HUDEP-2 (cell line): ENCODE results near the gene C3orf18.

ENCODE experiments used
- DNase-seq, 76 experiments: peaks; one replicate each; lab custom pipeline; 2025; ENCODE audit not compliant: unreplicated experiment in 76 of 76; lab: John Stamatoyannopoulos, UW

Gene C3orf18

DNA sequence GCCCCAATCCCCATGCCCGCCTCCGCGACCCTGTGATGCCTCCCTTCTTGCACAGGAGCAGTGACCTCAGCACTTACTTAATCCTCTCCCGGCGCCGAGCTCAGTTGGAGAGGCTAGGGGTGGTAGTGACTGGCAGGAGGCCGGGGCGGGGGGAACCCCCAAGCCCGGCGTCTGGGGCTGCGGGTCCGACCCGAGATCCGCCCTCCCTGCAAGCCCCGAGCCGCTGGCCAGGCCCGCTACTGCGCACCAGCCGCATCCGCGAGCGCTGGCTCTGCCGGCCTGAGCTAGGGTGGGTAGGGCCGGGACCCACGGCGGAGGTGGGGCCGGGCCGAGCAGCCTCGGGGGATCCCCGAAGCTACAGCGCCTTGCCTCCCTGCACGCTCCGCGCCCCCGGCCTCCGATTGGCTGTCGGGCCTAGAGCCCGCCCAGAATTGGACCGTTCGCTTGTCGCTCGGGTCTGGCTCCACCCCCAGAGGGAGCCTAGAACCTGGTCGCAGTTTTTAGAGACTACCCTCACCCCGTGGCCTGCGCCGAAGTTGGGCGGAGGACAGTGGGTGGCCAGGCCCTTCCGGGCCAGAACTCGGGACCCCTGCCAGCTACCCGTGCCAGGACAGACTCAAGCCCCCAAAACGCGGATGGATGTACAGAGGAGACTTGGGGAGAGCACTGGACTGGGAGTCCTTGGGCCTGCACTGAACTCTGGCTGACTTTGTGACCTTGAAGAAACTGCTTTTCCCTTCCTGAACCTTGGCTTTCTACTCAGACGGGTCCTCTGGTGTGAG, at the start of gene C3orf18:
C3orf18 (minus strand) TSS at position 362 of the 782 bp plus-strand sequence. CDS start 2,048 bp downstream, outside the sequence.
- DNase-seq: peak in 74 of 76 experiments; percentile 26 to 91 (median 81)

DNA sequence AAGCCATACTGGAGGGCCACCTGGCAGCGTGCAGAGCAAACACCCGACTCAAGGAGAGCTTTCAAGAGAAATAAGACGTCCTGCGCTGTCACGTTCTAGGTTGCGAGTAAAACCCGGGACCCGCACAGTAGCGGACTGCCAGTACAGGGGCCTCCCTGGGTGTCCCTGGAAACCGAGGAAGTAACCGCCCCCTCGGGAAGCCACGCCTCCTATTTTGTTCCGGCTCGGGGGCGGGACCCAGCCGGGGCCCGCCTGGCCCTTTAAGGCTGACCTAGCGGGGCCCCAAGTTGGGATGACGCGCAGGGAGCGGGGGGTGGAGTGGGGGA, 49.2 kb upstream of the C3orf18 start:
- peak in 73 of 76 experiments; percentile 40 to 95 (median 86) for DNase-seq

DNA sequence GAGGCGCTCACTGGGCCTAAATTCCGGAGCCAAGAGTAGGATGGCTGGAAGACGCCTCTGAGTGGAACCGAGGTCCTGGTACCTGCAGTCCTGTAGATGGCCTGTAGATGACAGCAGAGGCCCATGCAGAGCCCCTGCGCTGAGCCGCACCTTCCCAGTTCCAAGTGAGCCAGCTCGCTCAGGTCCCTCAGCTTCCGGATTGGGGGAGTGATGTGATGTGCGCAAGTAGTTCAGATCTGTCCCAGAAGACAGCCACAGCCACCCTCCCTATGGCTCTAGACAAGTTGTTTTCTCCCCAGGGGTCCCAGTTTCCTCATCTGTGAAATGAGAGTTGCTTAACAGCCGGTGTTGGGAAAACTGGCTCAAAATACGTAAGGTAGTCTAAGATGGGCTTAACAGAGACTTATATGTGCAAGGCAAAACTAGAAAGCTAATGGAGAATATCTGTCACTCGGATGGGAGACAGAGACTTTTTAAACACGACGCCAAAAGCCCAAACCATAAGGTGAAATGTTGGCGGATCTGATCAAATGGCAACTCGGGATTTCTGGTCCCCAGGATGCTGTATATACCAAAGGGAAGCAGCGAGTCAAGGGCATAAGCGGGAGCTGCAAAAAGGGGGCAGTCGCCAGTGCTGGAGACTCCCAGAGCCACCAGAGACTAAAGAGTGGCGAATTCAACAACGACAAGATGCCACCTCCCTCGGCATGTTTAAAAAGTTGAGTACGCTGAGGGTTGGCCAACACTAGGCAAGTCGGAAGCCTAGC, 48.6 kb upstream of the C3orf18 start:
- peak in 72 of 76 experiments; percentile 24 to 86 (median 69) for DNase-seq

DNA sequence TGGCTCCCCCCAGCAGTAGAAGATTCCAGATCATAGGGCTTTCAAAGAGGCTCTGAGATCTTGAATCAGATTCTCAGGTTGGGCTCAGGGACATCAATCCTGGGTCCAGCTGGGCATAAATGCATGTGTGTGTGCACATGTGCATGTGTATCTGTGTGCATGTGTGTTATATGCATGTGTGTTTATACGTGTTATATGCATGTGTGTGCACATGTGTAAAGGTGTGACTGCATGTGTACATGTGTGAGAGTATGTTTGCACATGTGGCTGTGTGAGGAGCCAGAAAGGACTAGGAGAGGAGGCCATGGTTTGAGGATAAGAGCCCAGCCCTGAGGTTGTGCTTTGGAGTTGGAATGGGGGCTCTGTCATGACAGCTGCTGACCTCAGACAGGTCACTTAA, 47.6 kb upstream of the C3orf18 start:
- DNase-seq: no peak

- DNase-seq: peak in 1 of 76 experiments; percentile 45
These were observed 45.7 kb upstream of the C3orf18 start for GRCh38 chr3:50612970-50613846.

- DNase-seq: peak in 74 of 76 experiments; percentile 40 to 92 (median 78)
These were observed 44.8 kb upstream of the C3orf18 start for GRCh38 chr3:50612234-50612882.

DNA sequence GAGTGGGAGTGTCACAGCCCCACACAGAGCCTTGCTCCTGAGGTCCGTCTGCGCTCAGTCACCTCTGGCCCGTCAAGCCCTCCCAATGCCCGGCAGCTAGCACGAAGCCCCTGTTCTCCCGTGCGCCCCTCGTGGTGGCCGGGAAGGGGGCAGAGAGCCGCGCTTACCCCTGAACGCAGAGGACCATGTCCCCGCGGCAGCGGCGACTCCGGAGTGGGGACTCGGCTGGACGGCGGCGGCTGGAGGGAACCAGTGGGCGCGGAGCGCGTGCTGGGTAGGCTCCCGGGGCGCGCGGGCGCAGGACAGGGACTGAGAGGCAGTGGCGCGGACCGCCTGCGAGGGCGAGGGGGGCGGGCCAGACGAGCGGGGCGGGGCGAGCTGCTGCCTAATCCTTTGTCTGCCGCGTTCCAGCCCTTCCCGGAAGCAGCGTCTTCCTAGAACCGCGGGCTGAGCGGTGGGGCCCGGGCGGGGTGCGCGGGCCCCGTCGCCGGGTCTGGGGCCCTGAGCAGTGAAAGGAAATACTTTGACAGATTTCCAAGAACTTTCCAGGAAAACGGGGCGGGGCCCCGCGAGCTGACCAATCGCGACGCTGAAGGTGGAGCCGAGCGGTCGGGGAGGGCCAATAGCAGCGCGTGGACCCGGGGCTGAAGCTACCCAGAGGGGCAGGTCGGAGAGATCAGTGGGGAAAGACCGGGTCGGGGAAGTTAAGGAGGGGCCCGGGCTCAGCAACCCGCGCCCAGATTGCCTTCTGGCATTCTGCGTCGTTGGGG, 44.1 kb upstream of the C3orf18 start, which contains the start of gene CISH:
CISH (minus strand) TSS at position 311 of the 770 bp plus-strand sequence; CDS start at position 187, 124 bp downstream.
- DNase-seq: peak in 75 of 76 experiments; percentile 94 to 100 (median 99)

DNA sequence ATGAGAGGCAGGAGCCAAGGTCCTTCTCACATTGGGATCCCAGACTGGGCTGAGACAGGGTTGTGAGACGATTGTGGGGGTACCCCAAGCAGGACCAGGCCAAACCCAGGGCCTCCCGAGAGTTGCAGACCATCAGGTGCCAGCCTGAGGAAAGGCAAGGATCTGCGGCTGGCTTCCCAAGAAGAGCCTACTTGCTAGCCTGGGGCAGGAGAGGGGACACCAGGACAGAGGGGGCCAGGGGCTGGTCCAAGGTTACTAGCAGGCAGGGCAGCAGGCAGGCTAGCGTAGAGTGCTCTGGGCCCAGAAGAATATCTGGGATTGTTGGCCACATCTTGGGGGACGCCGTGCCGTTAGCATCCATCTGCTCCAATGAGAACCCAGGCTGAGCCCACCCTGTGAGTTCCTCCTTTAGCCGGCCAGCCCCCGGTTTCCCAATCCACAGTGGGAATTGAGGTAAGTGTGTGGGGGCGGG, 43.5 kb upstream of the C3orf18 start:
- DNase-seq: no peak

DNA sequence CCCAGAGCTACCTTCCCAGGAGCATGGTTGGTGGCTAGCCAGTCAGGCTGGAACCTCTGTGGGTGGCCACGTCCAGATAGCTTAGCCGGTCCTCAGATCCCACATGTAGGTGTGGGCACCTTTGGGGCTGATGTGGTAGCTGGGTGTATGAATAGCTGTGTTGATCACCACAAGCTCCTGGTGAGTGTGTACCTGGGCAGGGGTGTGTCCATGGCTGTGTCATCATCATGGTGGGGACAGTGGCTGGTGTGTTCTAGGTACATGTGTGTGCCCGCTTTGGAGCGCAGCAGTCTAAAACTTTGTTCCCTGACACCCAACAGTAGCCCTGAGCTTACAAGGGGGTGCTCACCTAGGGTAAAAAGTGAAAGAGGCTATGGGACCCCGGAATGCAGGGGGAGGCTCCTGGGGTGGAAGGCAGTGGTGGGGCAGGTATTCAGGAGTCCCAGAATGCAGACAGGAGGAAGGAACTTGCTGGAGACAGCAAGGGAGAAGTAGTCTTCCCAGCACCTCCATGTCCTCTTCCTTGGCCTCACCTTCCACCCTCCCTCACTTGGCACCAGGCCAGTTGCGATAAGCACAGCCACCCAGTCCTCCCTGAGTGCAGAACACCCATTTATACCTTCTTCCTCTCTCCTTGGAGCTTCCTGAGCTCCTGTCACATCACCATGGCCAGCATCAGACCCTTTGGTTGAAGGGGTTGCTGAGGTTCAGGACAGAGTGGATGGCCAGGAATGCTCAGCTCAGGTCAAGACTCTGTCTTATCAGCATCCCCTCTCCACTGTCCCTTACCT, 42.8 kb upstream of the C3orf18 start:
- peak in 71 of 76 experiments; percentile 23 to 81 (median 65) for DNase-seq

DNA sequence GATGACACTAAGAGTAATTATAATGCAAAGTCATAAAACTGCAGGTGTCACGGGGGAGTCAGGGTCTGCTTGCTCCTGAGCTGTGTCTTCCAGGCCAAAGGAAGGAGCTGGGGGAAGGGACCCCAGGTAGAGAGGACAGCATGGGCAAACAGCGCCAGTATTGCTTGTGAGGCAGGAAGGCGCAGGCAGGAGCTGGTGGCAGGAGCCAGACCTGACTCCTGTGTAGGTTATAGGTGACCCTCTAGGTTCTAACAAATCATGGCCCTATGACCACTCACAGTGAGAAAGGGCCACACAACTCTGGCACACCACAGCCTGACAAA, 42.2 kb upstream of the C3orf18 start:
- peak in 3 of 76 experiments; percentile 12 to 33 (median 17) for DNase-seq

DNA sequence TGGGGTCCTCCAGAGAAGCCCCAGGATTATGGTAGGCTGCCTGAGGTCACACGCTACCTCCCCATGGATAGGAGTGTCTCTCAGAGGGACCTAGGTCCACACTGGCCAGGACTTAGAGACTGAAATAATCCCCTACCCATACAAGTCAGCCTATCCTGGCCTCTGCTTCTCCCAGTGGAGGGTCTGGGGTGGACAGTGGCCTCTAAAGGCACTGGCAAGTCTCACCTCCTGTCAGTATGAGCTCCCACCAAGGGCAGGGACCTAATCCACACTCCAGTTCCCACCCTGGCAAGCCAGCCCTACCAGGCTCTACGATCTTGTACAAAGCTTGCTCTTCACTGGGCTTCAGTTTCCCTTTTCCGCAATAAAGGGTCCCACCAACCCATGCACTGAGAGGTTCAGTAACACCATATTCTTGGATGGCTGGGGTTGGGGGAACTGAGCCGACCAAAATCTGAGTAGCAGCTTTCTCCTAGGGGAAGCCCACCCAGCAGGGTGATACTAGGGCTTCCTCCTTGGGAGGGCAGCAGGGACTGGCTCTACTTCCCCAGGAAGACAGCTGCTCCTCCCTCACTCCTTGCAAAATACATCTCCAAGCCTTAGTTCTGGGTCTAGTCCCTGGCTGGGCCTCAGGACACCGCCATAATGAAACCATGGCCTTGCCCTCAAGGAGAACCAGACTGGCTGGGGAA, 41.7 kb upstream of the C3orf18 start:
- DNase-seq: peak in 2 of 76 experiments; percentile 23 to 26

DNA sequence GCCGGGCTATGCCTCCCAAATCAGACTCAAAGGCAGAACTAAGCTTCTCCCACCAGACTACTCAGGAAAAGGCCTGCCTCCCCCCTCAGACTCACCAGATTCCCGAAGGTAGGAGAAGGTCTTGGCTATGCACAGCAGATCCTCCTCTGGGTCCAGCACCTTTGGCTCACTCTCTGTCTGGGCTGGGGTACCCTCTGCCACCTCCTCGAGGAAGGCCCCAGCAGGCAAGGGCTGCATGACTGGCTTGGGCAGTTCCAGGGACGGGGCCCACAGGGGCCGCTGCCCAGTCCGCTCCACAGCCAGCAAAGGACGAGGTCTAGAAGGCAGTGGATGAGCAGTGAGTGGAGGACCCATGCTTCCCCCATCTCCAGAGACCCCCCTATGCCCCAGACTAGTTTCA, 40.7 kb upstream of the C3orf18 start:
- no peak for DNase-seq

DNA sequence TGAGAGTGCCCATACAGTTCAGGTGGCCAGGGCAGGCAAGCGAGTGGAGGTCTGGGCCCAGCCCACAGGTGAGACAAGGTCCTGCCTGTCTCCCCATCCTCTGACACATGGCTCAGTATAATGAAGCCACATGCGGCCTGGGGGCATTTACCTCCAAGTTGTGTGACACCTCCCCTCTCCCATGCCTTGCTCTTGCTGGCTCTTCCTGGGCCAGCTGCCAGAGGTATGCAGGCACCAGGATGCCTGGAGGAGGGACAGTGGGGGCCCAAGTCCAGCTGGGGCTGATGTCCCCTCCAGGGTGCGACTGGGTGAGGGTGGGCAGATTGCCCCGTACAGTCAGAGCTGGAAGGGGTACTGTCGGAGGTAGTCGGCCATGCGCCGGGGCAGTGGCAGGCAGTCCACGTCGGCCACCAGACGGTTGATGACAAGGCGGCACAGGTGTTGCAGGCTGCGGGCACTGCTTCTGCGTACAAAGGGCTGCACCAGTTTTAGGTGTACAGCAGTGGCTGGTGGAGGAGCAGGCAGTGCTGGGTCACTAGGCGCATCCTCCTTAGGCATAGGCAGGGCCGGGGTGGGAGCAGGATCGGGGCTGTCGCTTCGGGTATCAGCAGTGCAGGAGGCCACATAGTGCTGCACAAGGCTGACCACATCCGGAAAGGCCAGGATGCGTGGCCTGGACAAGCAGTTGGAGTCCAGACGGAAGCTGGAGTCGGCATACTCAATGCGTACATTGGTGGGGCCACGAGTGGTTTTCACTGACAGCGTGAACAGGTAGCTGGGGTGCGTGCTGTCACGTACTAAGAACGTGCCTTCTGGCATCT, 39.9 kb upstream of the C3orf18 start:
- peak in 1 of 76 experiments; percentile 32 for DNase-seq

- DNase-seq: peak in 1 of 76 experiments; percentile 15
These were observed 39.0 kb upstream of the C3orf18 start for GRCh38 chr3:50606596-50606995.

DNA sequence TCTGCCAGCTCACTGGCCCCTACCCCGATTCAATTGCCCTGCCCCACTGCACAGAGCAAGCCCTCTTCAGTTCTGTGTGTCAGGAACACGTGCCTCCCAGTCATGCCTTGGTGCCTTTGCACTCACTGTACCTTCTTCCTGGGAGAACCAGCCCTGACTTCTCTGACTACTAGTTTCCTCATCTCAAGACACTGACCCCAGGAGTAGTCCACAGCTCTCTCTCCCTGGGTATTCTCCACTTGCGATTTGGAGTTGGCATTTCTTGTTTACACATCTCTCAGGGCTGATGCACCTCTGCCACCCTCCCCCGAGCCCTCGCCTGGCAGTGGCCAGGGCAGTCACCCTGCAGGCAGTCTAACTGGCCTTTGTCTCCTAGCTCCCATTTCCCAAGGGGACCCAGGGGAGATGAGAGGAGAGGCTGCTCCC, 38.4 kb upstream of the C3orf18 start:
- DNase-seq: peak in 9 of 76 experiments; percentile 20 to 60 (median 31)

GRCh38 chr3:50604628-50605588, 37.4 kb upstream of the C3orf18 start:
- DNase-seq: peak in 6 of 76 experiments; percentile 16 to 59 (median 48)
